GM21381 (cell line): Measurements from ENCODE around the gene ANKRD52.
A peak's percentile ranks its signal among the peaks of the same experiment; 100 is the strongest.
"Not testable (repeated sequence)": the region's sequence is repeated elsewhere in the genome, so short reads cannot be mapped to it uniquely, and the experiment has no call there.

Experiments
- ATAC-seq: cut with Tn5 transposase; IDR thresholded peaks from one replicate; pipeline ENCODE4 v1.9.1; 2021; ENCODE audit warnings: mild to moderate bottlenecking, moderate library complexity; ENCODE audit not compliant: unreplicated experiment

Gene ANKRD52

DNA sequence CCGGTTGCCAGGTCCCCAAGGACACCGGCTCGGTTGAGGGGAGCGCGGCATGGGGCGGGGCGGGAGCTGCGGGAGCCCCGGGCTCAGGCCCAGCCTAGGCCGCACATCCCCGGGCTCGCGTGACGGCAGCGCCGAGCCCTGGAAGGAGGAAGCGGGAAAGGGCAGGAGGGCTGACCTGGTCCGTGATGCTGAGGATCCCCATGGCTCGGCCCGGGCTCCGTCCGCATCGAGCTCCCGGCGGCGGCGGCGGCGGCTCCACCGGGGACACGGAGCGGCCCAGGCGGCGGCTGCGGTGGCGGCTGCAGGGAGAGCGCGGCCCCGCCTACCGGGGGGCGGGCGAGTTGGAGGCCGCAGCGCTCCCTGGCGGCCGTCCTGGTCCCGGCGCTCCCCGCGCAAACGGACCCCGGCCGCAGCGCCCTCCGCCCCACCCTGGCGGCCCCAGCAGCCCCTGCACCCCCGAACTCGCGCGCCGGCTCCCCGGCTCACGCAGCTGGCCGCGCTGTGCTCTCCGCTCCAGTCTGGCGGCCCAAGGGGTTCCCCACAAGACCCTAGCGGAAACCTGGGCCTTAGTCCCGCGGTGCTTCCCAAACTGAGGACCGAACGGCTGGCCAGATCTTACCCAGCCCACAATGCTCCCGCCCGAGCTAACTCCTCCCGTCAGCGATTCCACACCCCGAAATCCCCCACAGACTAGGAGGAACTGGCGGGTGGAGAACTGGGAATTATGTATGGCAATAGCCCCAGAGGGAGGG is at the start of gene ANKRD52:
TSS of gene ANKRD52 (minus strand) at position 317 of the 752 bp plus-strand sequence. CDS start at position 202, 115 bp downstream.
- peak; percentile 87 for ATAC-seq

DNA sequence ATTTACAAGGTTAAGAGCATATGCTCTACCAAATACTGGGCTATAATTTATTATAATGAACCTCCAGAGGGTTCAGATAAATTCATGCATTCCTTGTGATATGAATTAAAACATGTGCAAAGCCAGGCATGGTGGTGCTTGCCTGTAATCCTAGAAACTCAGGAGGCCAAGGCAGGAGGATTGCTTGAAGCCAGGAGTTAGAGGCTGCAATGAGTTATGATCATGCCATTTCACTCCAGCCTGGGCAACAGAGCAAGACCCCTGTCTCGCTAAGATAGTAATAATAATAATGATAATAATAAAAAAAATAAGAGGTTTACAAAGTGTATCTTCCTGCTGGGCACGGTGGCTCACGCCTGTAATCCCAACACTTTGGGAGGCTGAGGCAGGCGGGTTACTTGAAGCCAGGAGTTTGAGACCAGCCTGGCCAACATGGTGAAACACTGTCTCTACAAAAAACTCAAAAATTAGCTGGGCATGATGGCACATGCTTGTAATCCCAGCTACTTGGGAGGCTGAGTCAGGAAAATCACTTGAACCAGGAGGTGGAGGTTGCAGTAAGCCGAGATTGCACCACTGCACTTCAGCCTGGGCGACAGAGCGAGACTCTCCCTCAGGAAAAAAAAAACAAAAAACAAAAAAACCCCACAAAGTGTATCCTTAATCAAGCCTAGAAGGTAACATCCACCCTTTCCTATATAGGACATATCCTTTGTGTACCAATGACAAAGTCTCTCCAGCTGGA is 49.2 kb upstream of the ANKRD52 start:
- ATAC-seq: no peak

DNA sequence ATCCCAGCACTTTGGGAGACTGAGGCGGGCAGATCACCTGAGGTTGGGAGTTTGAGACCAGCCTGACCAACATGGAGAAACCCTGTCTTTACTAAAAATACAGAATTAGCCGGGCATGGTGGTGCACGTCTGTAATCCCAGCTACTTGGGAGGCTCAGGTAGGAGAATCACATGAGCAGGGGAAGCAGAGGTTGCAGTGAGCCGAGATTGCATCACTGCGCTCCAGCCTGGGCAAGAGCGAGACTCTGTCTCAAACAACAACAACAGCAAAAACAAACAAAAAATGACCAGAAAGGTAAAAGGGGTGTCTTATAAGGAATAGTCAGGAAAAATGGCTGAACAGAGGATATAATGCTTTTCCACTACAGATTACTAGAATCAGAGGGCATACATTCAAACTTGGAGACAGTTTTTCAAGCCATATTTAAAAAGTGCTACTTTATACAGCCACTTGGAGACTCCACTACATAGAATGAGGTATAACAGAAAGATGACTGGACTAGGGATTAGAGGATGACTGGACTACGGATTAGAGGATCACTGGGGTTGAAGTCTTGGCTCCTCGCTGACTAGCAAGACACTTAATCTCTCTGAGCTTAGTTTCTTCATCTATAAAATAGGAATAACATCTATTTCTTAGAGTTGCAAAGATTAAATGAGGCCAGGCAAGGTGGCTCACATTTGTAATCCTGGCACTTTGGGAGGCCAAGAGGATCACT is 46.8 kb upstream of the ANKRD52 start:
- ATAC-seq: no peak

DNA sequence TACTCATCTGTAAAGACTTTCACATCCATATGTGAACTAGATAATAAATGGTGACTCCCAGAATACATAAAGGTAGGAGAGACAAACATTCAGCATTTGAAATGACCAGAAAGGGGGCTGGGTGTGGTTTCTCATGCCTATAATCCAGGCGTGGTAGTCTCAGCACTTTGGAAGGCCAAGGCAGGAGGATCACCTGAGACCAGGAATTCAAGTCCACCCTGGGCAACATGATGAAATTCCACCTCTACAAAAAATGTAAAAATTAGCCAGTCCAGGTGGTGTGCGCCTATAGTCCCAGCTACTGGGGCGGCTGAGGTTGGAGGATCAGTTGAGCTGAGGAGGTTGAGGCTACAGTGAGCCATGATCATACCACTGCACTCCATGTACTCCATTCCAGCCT is 46.1 kb upstream of the ANKRD52 start:
- ATAC-seq: no peak

DNA sequence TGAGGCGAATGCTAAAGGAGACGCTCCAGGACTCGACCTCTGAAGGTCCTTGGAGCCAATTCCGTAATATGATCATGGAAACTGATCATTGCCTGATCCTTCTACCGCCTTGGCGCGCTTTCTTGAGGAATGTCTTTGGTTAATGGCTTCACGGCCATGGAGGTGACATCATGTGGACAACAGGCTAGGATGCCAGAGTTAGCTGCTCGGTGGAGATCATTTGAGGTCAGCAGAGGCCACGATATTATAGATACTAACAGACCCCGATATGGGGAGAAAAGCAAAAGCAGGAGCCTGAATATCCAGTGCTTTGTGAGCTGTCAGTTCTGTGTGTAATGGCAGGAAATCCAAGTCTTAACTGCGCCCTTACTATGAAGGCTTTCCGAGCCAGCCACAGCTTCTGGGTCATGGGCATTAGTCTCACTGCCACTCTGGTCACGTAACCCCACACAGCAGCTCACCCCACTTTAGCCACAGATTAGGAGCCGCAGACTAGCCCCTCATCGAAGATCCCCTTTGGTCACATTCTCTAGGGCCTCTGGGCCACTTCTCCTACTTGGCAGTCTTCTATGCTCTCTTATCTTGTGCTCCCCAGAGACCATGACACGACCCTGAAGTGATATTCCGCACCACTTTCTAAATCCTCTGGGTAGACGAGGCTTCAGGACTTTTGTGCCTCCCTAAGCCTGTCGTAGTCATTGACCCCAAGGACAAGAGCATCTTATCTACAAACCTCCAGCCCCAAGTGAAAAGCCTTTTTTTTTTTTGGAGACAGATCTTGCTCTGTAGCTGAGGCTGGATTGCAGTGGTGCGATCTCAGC is 42.7 kb upstream of the ANKRD52 start:
- ATAC-seq: no peak

DNA sequence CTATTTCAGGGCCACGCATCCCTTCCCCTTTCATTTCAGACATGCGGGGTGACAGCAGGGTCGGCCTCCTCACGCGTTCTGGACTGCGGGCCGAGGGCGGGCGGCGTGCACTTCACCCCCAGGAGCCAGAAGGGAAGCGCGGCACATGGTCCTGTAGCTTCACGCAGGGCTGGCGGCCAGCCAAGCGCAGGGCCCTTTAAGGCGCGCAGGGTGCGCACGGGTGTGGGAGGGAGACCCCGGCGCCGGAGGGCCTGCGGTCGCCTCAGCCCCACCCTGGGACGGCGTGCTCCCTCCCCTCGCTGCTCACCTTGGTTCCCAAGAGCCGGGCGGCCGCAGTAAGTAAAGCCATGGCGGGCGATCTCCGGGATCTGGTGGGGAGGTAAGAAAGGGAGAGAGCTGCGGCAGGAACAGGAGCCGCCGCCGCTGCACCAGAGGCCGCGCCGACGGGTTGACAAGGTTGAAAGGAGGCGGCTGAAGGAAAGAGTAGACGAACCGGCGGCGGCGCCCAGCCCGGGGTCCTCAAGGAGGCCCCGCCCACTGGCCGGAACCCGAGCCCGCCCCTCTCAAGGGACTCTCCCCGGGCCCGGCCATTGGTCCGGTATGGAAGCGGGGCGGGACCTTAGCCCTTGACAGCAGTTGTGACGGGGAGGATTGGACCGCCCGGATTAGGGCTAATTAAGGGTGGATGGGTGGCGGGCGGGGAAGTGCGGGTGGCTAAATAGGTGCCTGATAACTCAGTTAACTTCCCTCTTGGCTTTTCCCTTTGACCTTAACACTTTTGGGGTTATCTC is 41.9 kb upstream of the ANKRD52 start, which contains the start of gene CS:
TSS of gene CS (minus strand) at position 478 of the 791 bp plus-strand sequence. CDS start at position 349, 129 bp downstream.
- ATAC-seq: peak; percentile 92

DNA sequence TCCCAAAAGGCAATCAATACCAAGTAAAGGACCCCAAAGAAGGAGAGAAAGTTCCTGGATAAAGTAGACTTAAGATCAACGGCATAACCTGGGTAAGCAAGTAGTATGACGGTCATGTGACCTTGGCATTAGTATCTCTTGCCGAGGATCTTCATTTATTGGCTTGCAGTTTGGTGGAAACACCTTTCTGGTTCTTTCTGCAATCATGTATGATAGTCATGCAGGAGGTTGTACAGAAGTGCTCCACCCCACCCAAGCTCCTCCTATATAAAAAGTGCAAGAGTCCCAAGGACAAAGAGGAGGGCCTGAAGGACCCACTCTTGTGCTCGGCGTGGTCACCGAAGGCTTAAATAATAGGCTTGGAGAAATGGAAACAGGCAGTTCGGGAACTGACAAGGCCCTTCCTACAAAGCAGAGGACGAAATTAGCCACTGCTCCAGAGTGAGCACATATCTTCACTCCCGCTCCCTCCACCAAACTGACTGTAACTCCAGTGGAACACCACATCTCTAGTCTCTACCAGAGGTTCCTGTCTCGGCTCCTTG is 41.2 kb upstream of the ANKRD52 start:
- ATAC-seq: no peak

DNA sequence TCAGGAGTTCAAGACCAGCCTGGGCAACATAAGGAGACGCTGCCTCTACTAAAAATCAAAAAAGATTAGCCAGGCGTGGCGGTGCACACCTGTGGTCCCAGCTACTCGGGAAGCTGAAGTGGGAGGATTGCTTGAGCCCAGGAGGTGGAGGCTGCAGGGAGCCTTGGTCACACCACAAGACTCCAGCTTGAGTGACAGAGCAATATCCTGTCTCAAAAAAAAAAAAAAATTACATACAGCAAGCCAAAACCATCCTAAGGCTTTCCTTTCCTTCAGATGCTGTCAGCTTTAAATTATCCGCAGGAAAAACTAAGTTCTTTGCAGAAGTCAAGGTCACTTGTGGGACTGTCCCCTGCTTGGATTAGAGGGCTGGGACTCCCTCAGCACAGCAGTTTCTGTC is 40.6 kb upstream of the ANKRD52 start:
- no peak for ATAC-seq

DNA sequence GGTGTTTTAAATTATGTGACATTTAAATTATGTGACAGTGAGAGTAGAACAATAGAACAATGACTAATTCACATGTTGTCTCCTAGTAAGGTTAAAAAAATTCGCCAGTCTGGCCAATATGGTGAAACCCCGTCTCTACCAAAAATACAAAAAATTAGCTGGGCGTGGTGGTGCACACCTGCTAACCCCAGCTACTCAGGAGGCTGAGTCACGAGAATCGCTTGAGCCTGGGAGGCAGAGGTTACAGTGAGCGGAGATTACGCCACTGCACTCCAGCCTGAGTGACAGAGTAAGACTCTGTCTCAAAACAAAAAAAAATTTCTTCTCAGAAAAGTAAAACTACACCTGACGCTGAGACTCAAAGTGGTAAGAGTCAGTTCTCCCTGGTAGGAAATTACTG is 39.2 kb upstream of the ANKRD52 start:
- no peak for ATAC-seq

DNA sequence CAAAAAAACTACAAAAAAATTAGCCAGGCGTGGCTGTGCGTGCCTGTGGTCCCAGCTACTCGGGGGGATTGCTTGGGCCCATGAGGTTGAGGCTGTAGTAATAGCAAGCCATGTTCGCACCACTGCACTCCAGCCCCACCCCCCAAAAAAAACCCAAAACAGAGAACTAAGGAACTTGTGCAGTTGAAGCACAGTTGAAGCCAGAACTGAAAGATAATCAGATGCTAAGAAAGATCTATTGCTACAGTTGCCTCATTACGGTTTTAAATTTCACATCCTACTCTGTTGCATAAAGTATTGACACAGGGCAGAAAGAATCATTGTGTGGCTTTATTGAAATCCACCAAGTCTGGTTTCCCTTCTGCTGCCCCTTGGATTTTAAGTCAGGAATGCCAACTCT is 38.1 kb upstream of the ANKRD52 start:
- no peak for ATAC-seq

DNA sequence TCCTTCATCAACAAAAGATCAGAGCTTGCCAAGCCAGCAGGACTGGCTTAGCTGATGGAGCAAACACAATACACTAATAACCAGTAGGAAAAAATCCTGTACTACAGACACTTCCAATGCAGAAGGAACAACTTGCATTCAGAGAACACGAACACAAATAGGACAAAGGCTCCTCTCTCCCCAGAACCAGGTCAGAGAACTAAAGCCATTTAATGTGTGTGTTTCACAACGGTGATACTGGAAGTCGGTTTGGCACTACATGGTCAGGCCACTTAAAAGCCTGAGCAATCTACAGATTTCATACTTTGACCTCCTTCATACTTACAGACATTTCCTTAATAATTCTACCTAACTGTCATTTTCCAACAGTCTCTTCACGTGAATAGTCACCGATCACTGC is 35.6 kb upstream of the ANKRD52 start:
- no peak for ATAC-seq

DNA sequence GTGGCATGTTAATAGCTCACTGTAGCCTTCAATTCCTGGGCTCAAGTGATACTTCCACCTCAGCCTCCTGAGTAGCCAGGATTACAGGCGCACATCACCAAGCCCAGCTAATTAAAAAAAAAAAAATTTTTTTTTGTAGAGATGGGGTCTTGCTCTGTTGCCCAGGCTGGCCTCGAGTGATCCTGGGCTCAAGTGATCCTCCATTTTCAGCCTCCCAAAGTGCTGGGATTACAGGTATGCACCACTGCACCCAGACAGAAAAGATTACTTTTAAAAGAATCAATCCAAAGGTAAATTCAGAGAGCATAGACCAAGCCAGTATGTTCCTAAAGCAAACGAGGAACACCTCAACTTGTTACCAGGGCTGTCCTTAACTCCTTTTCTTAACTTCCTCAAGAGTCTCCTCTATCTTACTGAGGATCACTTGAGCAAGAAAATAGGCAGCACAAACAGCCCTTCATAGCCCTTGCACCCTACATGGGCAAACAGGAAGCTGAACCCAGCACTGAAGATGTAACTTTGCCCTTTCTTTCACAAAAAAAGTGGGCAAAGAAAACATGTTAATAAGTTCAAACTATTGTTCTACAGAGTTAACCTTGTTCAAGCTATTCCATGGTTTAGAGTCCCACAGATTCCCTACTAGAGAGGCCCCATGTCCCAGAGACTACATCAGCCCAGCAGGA is 30.7 kb upstream of the ANKRD52 start:
- no peak for ATAC-seq

DNA sequence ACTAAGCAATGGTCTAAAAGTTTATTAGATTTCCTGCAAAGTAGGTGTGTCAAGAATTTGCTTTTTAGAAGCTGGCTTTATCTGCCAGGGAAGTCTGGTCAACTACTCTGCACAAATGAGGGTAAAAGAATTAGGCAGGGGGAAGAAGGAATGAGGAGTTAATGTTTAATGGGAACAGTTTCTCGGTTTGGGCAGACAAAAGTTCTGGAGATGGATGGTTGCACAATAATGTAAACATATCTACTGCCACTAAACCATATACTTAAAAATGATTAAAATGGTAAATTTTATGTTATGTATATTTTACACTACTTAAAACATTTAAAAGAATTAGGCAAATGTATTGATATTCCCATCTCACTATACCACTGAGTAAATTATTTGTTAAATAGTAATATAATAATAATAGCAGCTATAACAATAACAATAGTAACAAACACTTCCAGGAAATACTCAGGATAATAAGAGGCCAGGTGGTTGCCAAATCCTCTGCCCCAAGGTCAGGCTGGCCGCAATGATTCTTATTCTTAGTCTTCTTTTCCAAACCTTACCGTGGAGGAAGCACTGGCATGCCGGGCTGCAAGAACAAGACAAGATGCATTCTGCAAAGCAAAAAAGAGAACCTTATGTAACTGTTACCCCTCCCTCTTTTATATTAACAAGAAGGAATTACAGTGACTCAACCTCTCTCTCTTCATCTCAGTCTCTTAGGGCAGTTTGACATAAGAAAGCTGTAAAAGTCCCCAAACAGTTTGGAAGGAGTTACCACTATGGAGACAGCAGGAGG is 28.1 kb upstream of the ANKRD52 start:
- ATAC-seq: no peak

DNA sequence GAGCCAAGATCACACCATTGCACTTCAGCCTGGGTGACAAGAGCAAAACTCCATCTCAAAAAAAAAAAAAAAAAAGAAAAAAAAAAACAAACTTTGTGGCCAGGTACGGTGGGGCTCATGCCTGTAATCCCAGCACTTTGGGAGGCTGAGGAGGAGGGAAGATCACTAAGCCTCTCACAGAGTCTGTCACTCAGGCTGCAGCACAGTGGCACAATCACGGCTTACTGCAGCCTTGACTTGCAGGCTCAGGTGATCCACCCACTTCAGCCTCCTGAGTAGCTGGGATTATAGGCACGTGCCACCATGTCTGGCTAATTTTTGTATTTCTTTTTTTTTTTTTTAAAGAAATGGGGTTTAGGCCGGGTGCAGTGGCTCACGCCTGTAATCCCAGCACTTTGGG is 26.1 kb upstream of the ANKRD52 start:
- ATAC-seq: not testable (repeated sequence)

DNA sequence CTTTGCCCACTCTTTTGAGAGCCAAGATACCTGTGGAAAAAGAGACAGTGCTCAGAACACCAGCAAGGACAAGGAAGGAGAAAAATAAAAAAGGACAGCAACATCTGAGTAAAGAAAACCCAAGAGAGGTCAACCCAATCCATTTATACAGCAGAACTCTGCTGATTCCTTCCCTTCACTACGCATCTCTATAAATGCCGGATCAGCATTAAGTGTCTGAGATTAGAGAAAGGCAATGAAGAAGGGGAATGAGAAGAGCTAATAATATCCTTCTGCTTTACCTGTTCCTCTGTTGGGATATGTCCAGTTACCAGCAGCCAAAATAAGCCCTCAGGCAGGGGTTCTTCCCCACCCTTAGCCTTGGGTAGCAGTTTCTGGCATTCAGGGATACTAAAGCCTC is 24.4 kb upstream of the ANKRD52 start:
- ATAC-seq: no peak

DNA sequence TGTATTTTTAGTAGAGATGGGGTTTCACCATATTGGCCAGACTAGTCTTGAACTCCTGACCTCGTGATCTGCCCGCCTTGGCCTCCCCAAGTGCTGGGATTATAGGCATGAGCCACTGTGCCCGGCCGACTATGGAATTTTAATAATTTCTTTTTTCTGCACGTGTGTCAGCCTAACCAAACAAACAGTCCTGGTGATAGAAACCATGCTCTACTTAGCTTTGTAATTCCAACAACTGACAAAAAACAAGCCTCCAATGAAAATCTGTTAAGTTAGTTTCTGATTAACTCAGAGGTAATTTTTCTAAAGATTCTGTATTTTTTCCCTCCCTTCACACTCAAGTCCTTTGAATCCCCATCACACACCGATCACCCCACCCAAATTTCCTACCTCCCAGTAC is 23.8 kb upstream of the ANKRD52 start:
- no peak for ATAC-seq

DNA sequence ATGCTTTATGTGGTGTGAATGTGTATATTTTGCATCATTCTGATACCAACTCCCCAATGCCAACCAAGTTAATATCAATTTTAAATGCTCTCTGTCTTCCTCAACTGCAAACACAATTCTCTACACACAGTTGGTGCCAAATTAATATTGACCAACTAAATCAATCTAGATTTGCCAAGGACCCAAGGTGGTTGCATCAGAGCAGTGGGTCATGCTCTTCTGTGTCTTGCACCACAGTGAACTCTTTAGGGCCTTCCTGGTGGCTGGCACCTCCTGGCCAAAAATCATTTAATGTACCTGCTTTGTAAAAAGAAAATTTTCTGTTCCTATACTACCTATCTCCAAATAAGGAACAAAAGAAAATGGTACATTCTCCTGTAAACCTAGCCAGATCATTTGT is 22.7 kb upstream of the ANKRD52 start:
- ATAC-seq: no peak

DNA sequence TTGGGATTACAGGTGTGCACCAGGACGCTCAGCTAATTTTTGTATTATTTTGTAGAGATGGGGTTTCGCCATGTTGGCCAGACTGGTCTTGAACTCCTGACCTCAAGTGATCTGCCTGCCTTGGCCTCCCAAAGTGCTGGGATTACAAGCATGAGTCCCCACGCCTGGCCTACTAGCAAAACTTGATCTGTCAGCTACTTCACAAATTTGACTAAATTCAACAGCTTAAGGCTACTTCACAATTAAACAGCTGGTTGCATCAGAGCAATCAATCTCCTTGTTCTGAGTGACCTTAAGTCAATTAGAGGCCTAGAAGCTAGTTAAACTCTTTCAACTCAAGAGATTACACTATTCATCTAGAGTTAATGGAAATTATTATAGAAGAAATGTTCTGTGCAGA is 20.7 kb upstream of the ANKRD52 start:
- ATAC-seq: no peak
